ENCODE measurements around the gene HMCN1. TPM values are rescaled to one million over a fixed set of nuclear protein-coding genes. Genes with fewer than 3 reads are reported as not detected.

HMCN1 gene
- total RNA-seq, result under 1 TPM in 1 of 2 experiments, not detected in 1; under 0.01 TPM

DNA sequence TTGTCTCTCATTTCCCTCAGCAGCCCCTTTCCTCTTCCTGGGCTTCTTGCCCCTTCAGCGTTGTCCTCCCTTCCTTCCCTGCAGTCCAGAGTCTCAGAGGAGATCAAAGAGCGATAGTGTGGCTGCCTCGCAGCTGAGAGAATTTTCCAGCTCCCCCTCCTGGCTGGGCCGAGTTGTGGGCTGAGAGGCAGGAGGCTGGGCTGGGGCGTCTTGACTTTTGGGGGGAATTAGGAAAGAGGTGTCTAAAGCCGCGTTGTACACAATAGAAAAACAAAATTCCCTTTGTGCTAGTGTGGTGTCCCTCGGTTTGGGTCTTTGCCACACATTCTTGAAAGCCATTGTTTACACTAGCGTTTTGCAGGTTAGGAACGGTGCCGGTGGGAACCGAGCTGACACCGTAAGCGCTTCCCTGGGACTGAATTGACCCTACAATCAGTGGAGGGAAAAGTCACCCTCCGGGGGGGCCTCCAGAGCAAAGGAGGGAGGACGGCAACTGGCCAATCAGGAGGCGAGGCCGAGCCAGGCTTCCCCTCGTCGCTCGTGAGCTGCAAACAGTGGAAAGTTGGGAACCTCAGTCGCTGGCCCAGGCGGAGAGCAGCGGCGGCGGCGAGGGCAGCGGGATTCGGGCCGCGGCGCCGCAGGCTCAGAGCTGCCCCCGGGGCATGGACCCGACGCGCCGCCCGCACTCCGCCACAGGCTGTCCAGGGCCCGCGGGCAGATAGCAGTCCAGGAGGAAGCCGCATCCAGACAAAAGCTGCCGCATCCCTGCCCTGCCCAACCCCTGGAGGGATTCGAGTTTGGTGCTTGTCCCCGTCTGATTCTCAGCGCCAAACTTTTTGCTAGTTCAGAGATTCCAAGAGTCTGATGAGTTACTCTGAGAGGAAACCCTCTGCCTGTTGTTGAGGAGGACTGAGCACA is at the start of gene HMCN1:
Gene HMCN1 (plus strand): TSS at position 574 of the 918 bp plus-strand sequence. CDS start 389 bp downstream, outside the sequence.
- ChIA-PET POLR2A (no interaction called here), CTCF (no interaction called here)

DNA sequence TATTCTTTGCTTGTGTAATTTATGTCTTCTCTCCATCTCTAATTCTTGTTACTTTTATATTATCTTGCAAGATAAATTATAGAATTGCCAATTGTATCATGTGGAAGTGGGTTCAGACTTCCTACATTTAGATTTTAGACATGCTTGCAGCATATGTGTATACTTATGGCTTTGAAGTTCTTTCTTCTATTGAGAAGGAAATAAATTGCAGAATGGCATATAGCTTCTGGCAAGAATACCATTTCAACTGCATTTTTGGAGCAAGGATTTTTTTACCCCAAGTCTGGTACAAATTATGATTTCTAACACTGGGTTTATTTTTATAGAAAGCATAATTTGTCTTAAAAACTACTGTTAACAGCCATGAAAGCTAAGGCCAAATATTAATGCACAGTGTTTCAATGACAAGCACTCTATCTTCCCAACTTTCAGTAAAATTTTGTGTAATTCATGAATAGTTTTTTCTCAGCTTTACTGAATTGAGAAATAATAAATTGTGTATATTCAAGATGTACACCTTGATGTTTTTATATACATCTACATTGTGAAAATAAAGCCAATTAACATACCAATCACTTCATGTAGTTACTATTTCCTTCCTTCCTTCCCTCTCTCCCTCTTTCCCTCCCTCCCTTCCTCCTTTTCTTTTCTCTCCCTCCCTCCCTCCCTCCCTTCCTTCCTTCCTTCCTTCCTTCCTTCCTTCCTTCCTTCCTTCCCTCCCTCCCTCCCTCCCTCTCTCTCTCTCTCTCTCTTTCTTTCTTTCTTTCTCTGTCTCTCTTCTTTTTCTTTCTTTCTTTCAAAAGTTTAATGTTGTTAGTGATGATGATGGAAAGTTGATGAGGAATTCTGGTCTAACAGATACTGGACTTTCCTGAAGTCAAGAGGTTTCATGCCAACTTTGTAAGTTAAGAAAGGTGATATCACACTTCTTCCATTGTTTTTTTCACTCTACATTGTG is 47.1 kb upstream of the HMCN1 start:
- ChIA-PET CTCF (no interaction called here), POLR2A (no interaction called here)

- ChIA-PET POLR2A (no interaction called here), CTCF (no interaction called here)
These were observed 43.7 kb upstream of the HMCN1 start for GRCh38 chr1:185690527-185690926.

DNA sequence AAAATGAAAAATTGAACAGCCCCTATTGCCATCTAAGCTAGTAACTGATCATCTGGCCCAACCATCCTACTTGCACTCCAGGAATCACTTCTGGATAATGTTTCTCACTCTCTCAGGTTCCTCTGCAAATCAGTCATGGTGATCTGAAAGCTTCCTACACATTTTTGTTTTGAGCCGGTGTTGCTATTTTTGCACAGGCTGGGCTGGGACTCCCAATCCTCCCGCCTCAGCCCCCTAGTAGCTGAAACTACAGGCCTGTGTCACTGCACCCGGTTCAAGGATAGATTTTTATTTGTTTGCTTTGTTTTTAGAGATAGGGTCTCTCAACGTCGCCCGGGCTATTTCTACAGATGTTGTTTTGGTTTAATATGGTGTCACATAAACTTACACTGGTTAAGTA is 40.5 kb upstream of the HMCN1 start:
- ChIA-PET CTCF (no interaction called here), POLR2A (no interaction called here)

GRCh38 chr1:185694081-185694480 is 40.1 kb upstream of the HMCN1 start:
- POLR2A ChIA-PET, result no interaction called here
- CTCF ChIA-PET, result no interaction called here

GRCh38 chr1:185695299-185695698 is 38.9 kb upstream of the HMCN1 start:
- POLR2A ChIA-PET, result no interaction called here
- CTCF ChIA-PET, result no interaction called here

- POLR2A ChIA-PET, result interaction anchor here (0.6 kb wide), 1 partner anchor 634 kb away, joined by 3 read pairs; no protein-coding TSS in a partner anchor
These were observed 37.6 kb upstream of the HMCN1 start for GRCh38 chr1:185696422-185697150.

GRCh38 chr1:185699874-185700273 is 34.3 kb upstream of the HMCN1 start:
- ChIA-PET POLR2A (no interaction called here), CTCF (no interaction called here)

More at GRCh38 chr1:185696422-185697150, 37.6 kb upstream of the HMCN1 start:
- CTCF ChIA-PET, result no interaction called here

DNA sequence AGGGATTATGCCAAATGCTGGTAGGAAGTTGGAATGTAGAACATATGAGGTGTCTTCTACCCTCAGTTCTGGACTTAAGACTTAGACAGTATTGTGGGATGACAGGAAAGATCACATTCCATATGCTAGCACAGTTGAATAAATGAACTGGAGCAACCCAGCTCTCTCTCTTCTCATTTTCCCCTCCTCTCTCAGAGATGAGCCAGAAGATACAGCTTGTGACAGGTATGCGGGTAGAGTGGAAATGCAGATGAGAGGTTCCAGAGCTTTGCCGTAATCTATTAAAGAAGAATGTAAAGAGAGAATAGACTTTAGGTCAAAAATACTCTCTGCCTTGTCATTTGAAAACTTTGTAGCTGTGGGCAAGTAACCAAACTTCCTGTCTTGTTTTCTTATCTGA is 32.5 kb upstream of the HMCN1 start:
- ChIA-PET POLR2A (no interaction called here), CTCF (no interaction called here)

DNA sequence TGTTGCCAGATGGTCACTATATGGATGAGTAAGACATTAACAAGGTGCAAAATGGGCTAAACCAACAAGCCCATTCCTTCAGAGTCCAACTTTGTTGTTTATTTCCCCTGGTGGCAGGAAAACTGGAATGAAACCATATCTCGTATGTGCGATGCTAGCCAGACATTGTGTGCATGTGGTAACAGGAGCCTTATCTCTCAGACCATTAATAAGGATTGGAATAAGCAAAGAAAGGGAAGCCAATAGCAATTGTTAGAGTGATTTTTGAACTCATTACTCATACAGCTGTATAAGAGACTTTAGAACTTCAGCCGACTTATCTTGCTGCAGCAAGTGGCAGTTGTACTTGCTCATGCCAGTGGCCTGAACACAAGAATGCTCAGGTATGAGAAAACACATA is 30.0 kb upstream of the HMCN1 start:
- CTCF ChIA-PET, result no interaction called here
- POLR2A ChIA-PET, result no interaction called here

DNA sequence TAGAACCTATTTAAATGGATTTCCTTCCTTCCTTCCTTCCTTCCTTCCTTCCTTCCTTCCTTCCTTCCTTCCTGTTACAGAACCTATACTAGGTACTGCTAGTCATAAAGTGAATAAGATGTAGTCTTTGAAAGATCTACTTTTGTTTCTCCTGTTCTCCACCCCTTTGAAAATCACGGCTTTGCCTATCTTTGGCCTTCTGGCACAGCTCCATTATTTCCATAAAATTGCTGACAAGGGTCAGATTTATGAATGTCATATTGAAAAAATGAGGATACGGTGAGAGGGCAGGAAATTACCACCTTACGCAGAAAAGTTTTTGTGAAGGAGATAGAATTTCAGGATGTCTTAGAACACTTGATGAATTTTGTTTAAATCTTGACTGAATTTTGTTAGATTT is 18.1 kb upstream of the HMCN1 start:
- POLR2A ChIA-PET, result no interaction called here
- CTCF ChIA-PET, result no interaction called here

- ChIA-PET POLR2A (no interaction called here), CTCF (no interaction called here)
These were observed 15.2 kb upstream of the HMCN1 start for GRCh38 chr1:185719021-185719420.

DNA sequence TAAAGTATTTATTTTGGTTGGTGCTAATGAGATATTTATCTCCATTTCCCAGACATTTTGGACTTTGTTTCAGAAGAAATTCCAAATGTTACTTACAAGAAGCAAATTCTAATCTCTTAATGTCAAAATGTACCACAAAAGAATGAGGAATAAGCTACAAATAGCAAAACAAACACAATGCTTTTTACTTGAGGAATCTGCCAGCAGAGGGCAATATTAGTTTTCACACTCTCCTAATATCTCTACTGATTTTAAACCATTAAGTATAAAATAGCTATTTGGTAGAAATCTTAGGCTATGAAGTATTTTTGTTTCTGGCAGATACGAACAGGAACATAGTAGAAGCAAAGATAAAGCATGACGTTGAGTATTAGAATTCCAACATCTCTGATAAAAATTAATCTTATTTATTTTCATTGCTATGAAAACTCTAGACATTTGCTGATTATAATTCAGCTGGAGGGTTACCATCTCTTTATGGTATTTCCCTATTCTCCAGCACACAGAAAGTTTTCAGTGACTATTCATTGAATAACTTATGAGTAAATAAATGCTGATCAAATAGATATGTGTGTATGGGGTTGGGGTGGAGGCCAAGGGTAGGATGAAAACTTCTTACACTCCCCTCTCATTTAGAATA is 13.4 kb upstream of the HMCN1 start:
- ChIA-PET POLR2A (no interaction called here), CTCF (no interaction called here)

DNA sequence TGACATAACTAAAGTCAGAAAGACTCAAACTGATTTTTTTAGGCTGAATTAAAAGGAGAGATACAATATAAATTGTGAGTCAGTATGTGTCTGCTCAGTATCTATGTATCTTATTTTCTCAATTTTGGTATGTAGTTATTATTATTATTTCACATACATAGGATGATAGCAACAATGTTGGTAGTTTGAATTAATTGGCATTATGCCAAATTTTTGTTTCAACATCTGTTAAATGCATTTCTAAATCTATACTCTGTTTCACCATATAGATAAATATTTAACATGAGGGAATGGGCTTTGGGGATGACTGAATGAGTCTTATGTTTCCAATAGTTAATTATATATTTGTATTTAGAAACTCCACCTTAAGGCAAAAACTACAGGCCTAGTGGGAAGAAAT is 12.6 kb upstream of the HMCN1 start:
- ChIA-PET CTCF (no interaction called here), POLR2A (no interaction called here)

GRCh38 chr1:185722098-185722497 is 12.1 kb upstream of the HMCN1 start:
- ChIA-PET CTCF (no interaction called here), POLR2A (no interaction called here)

DNA sequence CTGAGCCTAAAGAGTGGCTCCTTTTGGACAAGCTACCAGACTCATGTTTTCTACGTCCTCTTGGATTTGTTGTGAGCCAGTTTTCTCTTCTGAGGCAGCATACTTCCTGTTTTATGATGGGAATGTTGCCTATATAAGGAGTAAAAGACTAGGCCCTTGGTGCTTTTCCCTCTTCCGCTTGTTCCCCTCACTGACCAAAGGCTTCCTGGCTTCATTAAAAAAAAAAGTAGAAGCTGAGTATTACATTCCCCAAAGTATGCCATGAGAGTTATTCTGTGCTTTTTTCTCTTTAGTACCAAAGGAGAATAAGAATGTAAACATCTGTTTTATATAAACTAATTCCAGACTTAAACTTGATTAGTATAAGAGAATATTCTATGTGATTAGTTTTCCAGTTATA is 6.5 kb upstream of the HMCN1 start:
- ChIA-PET CTCF (no interaction called here), POLR2A (no interaction called here)

- CTCF ChIA-PET, result no interaction called here
- POLR2A ChIA-PET, result no interaction called here
These were observed 2.7 kb upstream of the HMCN1 start for GRCh38 chr1:185731446-185731845.

- CTCF ChIA-PET, result no interaction called here
- POLR2A ChIA-PET, result no interaction called here
These were observed 1.2 kb upstream of the HMCN1 start for GRCh38 chr1:185732951-185733350.

DNA sequence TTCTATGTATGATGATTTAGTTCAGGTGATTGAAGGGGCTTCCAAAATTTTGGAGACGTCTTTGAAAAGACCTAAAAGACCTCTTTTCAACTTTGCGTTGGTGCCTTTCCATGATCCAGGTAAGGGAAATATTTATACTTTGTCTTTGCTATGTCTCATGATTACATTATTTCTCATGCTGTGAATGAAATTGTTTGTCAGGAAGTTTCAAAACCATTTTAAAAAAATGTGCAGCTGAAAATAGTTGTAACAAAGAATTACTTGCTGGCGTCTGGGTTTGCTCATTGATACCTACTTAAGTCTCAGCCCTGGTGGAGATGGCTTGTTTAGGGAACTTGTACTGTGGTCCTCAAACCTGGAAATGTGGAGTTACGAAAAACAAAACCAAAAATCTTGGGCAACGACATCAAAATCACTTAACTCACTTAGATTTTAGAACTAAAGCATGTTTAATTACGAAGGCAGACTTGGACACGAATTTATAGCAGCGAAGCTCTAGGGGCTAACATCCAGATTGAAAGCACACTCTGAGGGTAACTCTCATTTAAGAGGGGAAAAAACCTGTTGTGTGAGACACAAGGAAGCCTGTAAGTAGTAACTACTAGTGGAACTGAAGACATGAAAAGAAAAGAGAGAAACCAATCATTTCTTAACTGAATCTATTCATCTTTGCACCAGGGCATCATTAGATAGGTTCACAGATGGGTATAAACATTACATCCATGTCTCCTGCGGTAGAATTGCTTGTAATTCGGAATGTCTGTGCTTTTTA is 924 bp downstream of the HMCN1 start:
- ChIA-PET CTCF (no interaction called here), POLR2A (no interaction called here)

All from activated CD8-positive, alpha-beta memory T cell treated with anti-CD3 and anti-CD28 coated beads for 36 hours (primary cell).